ENCODE data around the gene SMCR8.

Gene SMCR8

DNA sequence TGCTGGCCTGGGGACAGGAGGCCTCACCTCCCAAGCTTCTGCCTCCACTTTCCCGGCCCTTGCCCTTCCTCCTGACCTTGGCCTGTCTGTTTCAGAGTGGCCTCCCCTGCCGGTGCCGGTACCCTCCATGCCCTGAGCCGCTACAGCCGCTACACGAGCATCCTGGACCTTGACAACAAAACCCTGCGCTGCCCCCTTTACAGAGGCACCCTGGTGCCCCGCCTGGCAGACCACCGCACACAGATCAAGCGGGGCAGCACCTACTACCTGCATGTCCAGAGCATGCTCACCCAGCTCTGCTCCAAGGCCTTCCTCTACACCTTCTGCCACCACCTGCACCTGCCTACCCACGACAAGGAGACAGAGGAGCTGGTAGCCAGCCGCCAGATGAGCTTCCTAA is 7.4 kb downstream of the SMCR8 start:
- TF ChIP-seq, protein P1, sequence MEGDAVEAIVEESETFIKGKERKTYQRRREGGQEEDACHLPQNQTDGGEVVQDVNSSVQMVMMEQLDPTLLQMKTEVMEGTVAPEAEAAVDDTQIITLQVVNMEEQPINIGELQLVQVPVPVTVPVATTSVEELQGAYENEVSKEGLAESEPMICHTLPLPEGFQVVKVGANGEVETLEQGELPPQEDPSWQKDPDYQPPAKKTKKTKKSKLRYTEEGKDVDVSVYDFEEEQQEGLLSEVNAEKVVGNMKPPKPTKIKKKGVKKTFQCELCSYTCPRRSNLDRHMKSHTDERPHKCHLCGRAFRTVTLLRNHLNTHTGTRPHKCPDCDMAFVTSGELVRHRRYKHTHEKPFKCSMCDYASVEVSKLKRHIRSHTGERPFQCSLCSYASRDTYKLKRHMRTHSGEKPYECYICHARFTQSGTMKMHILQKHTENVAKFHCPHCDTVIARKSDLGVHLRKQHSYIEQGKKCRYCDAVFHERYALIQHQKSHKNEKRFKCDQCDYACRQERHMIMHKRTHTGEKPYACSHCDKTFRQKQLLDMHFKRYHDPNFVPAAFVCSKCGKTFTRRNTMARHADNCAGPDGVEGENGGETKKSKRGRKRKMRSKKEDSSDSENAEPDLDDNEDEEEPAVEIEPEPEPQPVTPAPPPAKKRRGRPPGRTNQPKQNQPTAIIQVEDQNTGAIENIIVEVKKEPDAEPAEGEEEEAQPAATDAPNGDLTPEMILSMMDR (IDR thresholded peaks at IDR 0.05): no peak

DNA sequence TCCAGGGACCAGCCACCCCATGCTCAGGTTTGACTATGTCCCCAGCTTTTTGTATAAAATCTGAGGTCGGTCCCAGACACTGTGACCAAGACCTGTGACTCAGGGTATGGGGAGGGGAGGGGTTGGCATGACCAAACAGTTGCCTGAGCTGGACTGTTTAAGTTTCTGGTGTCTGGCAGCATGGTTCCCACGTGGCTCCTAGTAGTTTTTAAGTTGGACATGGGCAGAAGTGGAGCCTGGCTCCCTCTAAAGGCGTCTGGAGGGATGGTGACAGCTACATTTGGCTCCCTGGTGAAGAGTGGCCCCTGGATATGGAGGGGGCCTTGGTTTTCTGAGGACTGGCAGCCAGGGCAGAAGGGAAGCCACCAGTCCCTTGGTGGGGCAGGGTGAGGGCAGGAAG is 7.9 kb downstream of the SMCR8 start:
- TF ChIP-seq, protein P1 (IDR thresholded peaks at IDR 0.05): no peak

DNA sequence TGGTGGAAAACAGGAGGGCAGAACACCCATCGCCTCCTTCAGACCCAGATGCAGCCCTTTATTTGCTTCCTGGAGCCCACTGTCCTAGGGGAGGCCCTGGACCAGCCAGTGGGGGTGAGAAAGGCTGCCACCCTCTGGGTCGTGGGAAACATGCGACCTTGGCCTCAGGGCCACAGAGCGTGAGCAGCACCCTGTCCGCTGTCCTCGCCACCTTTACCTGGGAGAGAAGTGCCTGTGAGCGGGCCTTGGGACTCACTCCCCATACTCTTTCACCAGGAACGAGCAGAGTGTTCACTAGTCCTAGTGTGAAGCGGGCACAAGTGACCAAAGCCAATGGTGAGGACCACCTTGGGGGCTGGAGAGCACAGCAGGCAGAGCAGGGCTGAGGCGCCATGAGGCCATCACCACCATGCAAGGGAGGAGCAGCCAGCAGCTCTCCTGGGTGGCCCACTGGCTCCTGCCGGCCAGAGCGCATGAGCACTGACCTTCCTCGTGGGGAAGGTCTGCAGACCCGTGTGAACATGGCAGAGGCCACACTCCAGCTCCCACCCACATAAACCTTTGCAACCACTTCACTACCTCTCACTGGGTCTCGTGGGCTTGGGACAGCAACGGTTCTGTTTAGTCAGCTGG is 8.5 kb downstream of the SMCR8 start:
- TF ChIP-seq, protein P1 (IDR thresholded peaks at IDR 0.05): no peak

DNA sequence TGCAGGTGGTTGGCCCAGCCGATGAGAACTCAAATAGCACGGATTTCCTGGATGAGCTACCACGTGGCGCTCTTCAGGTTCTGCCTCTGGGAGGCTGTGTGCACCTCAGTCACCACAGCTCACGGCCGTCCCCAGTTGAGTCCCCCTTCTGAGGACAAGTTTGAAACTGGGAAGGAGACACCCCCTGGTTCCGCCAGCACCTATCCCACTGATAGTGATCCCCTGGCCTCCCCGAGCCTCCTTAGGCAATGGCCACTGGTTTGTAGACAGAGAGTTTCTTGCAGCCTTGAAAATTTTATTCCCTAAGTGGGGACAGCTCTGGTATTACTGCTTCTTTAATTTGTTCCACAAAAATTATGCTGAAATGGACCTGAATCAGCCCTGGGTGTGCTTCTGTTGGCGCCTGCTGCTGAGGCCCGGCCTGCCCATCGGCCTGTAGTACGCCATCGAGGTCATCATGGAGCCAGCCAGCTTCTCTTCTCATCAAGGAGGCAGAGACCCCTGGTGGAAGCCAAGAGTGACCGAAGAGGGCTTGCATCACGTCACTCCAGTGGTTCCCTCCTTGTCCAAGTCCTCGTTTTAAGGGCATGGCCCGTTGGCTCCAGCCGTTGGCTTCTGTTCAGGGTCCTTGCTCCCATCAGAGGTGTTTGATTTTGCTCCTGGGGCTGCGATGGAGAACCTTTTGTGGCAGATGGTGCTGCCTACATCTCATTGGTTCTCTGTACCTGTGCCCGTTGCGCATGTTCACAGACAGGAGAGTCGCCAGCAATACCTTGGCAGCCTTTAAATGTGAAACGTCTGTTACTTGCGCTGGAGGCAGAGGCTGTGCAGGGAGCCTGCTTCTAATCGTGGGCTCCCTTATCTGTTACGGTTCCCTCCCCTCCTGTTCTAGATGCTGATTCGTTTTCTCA is 9.3 kb downstream of the SMCR8 start:
- TF ChIP-seq, protein P1 (IDR thresholded peaks at IDR 0.05): no peak

DNA sequence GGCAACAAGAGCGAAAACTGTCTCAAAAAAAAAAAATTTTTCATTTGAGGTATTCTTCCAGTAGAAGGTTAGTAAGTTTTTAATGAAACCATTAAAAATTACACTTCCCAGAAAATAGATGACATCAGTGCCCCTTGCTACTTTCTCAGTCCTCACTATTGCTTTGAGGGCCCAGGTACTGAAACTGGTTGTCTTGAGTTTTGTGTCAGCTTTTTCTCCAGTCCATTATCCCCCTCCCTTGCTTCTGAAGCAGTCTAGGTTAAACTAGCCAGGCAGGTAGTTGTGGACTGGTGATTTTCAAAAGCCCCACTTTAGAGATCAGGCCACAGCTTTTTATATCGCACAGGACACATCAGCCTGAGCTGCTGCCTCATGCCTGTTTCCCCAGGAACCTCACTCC is 10.9 kb downstream of the SMCR8 start:
- TF ChIP-seq, protein P1 (IDR thresholded peaks at IDR 0.05): no peak

DNA sequence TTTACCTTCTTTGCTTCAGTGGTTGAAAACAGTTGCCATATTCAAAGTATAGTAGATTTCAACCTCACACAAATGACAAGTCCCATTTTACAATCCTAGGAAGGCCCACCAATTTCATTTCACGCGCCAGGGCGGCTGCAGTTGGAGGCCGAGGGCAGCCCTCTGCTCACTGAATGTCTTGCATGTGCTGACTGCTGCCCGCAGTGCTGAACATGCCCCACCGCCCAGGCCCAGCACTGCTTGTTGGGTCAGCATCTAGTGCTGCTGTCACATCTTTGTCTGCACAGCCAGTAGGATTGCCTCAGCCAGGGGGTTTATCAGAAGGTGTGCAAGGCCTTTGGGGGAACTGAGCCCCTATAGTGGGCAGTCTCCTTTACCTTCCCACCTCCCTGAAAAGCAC is 11.5 kb downstream of the SMCR8 start:
- TF ChIP-seq, protein P1 (IDR thresholded peaks at IDR 0.05): no peak

DNA sequence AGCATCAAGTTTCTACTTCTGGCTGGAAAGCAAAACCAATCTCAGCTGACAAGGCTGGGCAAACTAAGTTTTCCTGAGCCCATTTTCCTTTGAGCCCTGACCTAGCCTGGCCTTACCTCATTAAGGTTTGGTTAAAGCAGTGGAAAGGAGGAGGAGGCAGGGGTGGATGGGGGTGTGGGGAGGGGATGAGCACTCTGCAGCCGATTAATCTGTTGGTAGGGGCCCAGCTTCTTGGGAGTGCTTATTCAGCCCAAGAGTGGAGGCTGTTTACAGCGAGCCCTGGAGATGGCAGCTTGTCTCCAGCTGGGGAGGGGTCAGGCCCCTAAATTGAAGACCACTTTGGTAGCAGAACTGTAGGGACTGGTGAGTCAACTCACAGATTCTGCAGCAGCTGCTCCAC is 12.0 kb downstream of the SMCR8 start:
- TF ChIP-seq, protein P1 (IDR thresholded peaks at IDR 0.05): no peak

Data from LNCAP (cell line).